Smooth muscle cell (in vitro differentiated cells): ENCODE measurements around the gene PLEKHM3. TPM values are rescaled to one million over a fixed set of nuclear protein-coding genes. Genes with fewer than 3 reads are reported as not detected.

ENCODE experiments used
- DNase-seq: peaks from one replicate; lab custom pipeline; 2025; ENCODE audit not compliant: unreplicated experiment; lab: John Stamatoyannopoulos, UW
- H2AFZ ChIP-seq: fragments of 200-600 bp; sonication (generic); 2 replicates; pipeline ENCODE4 v1.6.0; 2016; ENCODE audit warnings: antibody characterized with exemption, low read depth, mild to moderate bottlenecking
- H3F3A ChIP-seq: fragments of 200-600 bp; sonication (generic); 2 replicates; pipeline ENCODE4 v1.6.0; 2017; ENCODE audit warnings: antibody characterized with exemption, low read depth
- H3K27ac ChIP-seq: fragments of 200-600 bp; sonication (generic); 2 replicates; pipeline ENCODE4 v1.5.1; 2016; ENCODE audit warnings: low read depth, mild to moderate bottlenecking
- H3K27me3 ChIP-seq: fragments of 200-600 bp; sonication (generic); 2 replicates; pipeline ENCODE4 v1.6.1; 2016; ENCODE audit warnings: low read depth, mild to moderate bottlenecking
- H3K36me3 ChIP-seq: fragments of 200-600 bp; sonication (generic); 2 replicates; pipeline ENCODE4 v1.5.1; 2016; ENCODE audit warnings: low read depth
- H3K4me1 ChIP-seq: fragments of 200-600 bp; sonication (generic); 2 replicates; pipeline ENCODE4 v1.5.1; 2016; ENCODE audit warnings: low read depth
- H3K4me2 ChIP-seq: fragments of 200-600 bp; sonication (generic); 2 replicates; pipeline ENCODE4 v1.6.0; 2016; ENCODE audit warnings: mild to moderate bottlenecking
- H3K4me3 ChIP-seq: fragments of 200-600 bp; sonication (generic); 2 replicates; pipeline ENCODE4 v1.5.1; 2016; ENCODE audit warnings: mild to moderate bottlenecking
- H3K79me2 ChIP-seq: fragments of 200-600 bp; sonication (generic); 2 replicates; pipeline ENCODE4 v1.6.0; 2016; ENCODE audit warnings: low read depth, mild to moderate bottlenecking
- H3K9ac ChIP-seq: fragments of 200-600 bp; sonication (generic); 2 replicates; pipeline ENCODE4 v1.6.0; 2016; ENCODE audit warnings: low read depth
- H3K9me3 ChIP-seq: fragments of 200-600 bp; sonication (generic); replicated peaks from 2 replicates; pipeline ENCODE4 v1.5.1; 2016; ENCODE audit warnings: low read depth
- H4K20me1 ChIP-seq: fragments of 200-600 bp; sonication (generic); 2 replicates; pipeline ENCODE4 v1.6.0; 2016; ENCODE audit warnings: low read depth
- CTCF ChIP-seq: fragments of 200-600 bp; sonication (generic); IDR thresholded peaks from 2 replicates; pipeline ENCODE4 v1.5.1; 2017; ENCODE audit warnings: borderline replicate concordance, mild to moderate bottlenecking, antibody characterized with exemption; ENCODE audit not compliant: insufficient read depth, poor library complexity, severe bottlenecking
- WGBS: methylation state at CpG from one replicate; pipeline ENCODE4 v1.1.7; 2016; ENCODE audit warnings: low lambda C conversion rate; 5-methylcytosine and 5-hydroxymethylcytosine counted together
- polyA plus RNA-seq: library from polyadenylated mRNA; unstranded; fragments of >200 nt; fragmentation: Nextera tagmentation; extraction: Ambion mirVana; gene quantifications from 2 replicates; pipeline ENCODE4 v1.2.1, GENCODE V29; 2016
- total RNA-seq: library from RNA; depleted of rRNA; stranded (reverse); fragments of >200 nt; gene quantifications from 2 replicates; pipeline ENCODE4 v1.2.3, GENCODE V29; 2014

The PLEKHM3 gene
- total and polyA plus RNA-seq, 2 experiments from 2014 or later = 3.8 to 10.3 TPM

DNA sequence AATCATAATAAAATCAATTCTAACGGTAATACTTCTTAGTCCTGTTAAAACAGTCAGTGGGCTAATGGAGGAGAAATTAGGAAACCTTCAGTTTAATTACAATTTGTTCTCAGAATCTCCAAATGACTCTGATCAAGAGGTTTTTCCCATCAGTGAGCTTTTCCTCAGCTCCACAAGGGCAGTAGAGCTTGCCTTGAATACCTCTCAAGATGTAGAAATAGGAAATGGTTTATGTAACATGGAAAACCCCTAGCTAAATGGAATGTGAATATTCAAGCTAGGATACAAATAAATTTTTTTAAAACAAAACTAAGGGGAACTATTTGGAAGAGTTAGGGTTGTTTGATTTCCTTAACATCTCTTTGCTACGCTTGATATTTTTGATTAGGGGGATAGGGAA, 87.5 kb downstream of the PLEKHM3 start:
- Histone ChIP-seq H4K20me1 (peaks cover 16% of the 10 kb centered on the region), H3K4me1 (peaks cover 16% of the 10 kb centered on the region), H3K4me2 (no peak overlapping the region), H3K4me3 (no peak overlapping the region), H3F3A (no peaks in the 10 kb centered on the region), H3K27ac (no peak overlapping the region), H3K9ac (no peak overlapping the region), H3K79me2 (no peaks in the 10 kb centered on the region), H3K9me3 (no peaks in the 10 kb centered on the region), H3K36me3 (no peaks in the 10 kb centered on the region), H2AFZ (no peak overlapping the region), H3K27me3 (no peaks in the 10 kb centered on the region)
- no peak for TF ChIP-seq CTCF
- DNase-seq = no peak
- 82% methylated on average over 2 of the region's 2 CpGs for WGBS

DNA sequence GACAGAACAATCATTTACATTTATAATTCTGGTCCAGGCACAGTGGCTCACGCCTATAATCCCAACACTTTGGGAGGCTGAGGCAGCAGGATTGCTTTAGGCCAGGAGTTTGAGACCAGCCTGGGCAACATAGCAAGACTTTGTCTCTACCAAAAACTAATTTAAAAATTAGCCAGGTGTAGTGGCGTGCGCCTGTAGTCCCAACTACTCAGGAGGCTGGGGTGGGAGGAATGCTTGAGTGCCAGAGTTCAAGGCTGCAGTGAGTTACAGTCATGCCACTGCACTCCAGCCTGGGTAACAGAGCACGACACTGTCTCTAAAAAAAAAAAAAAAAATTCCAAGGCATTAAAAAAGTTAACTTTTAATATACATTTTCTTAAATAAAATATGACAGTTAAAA, 88.1 kb downstream of the PLEKHM3 start:
- H3K79me2 ChIP-seq = no peaks in the 10 kb centered on the region
- H3K36me3 ChIP-seq = no peaks in the 10 kb centered on the region
- WGBS = 97% methylated on average over 4 of the region's 4 CpGs

GRCh38 chr2:207936380-207936779, 88.9 kb downstream of the PLEKHM3 start:
- Histone ChIP-seq H3K79me2 (no peaks in the 10 kb centered on the region), H3K4me3 (no peak overlapping the region), H2AFZ (no peak overlapping the region), H3K27ac (no peak overlapping the region), H4K20me1 (peaks cover 16% of the 10 kb centered on the region), H3K9ac (no peak overlapping the region), H3K4me2 (no peak overlapping the region), H3K4me1 (peaks cover 23% of the 10 kb centered on the region), H3K36me3 (no peaks in the 10 kb centered on the region), H3F3A (no peaks in the 10 kb centered on the region), H3K9me3 (no peaks in the 10 kb centered on the region), H3K27me3 (no peaks in the 10 kb centered on the region)
- 74% methylated on average over 1 of the region's 1 CpG for WGBS
- no peak for DNase-seq
- TF ChIP-seq CTCF = no peak

More for the DNA sequence above, 88.1 kb downstream of the PLEKHM3 start:
- no peak for DNase-seq
- no peak overlapping the region for H3K27ac ChIP-seq
- peaks cover 22% of the 10 kb centered on the region for H3K4me1 ChIP-seq
- TF ChIP-seq CTCF = no peak
- no peaks in the 10 kb centered on the region for H3F3A ChIP-seq
- no peak overlapping the region for H2AFZ ChIP-seq
- no peaks in the 10 kb centered on the region for H3K27me3 ChIP-seq
- peaks cover 16% of the 10 kb centered on the region for H4K20me1 ChIP-seq
- H3K9me3 ChIP-seq = no peaks in the 10 kb centered on the region
- no peak overlapping the region for H3K4me2 ChIP-seq
- H3K4me3 ChIP-seq = no peak overlapping the region
- no peak overlapping the region for H3K9ac ChIP-seq

- no peak overlapping the region for H3K4me3 ChIP-seq
- DNase-seq = no peak
- no peak overlapping the region for H3K4me2 ChIP-seq
- no peak for TF ChIP-seq CTCF
- H2AFZ ChIP-seq = no peak overlapping the region
- no peaks in the 10 kb centered on the region for H3K9me3 ChIP-seq
- H3K36me3 ChIP-seq = no peaks in the 10 kb centered on the region
- peaks cover 23% of the 10 kb centered on the region for H3K4me1 ChIP-seq
- H3K27ac ChIP-seq = no peak overlapping the region
- peaks cover 14% of the 10 kb centered on the region for H4K20me1 ChIP-seq
- H3K27me3 ChIP-seq = no peaks in the 10 kb centered on the region
- H3F3A ChIP-seq = no peaks in the 10 kb centered on the region
- 91% methylated on average over 4 of the region's 4 CpGs for WGBS
- no peaks in the 10 kb centered on the region for H3K79me2 ChIP-seq
- no peak overlapping the region for H3K9ac ChIP-seq
Measured at GRCh38 chr2:207935991-207936370, 89.3 kb downstream of the PLEKHM3 start.
